A549 (cell line): ENCODE data around the gene NFIA.

Experiments
- CTCF ChIP-seq: fragments of >200 bp; sonication (Bioruptor Twin); formaldehyde crosslinking; IDR thresholded peaks from 3 replicates; pipeline ENCODE4 v1.5.1; 2016
- KDM5A ChIP-seq: fragments of 200-600 bp; sonication (generic); IDR thresholded peaks from 2 replicates; pipeline ENCODE4 v1.6.1; 2016; ENCODE audit warnings: antibody characterized with exemption, mild to moderate bottlenecking
- MAFK ChIP-seq: fragments of 450-650 bp; IDR thresholded peaks from 2 replicates; pipeline ENCODE4 v1.6.1; 2014; ENCODE audit not compliant: partially characterized antibody
- POLR2A ChIP-seq: IDR thresholded peaks from 2 replicates; pipeline ENCODE4 v1.6.1; 2012; ENCODE audit warnings: mild to moderate bottlenecking, low read length
- POLR2AphosphoS2 ChIP-seq: conservative IDR thresholded peaks from 2 replicates; pipeline ENCODE4 v1.6.1; 2012; ENCODE audit warnings: low read length, improper control_type of control experiment, inconsistent platforms
- TP53 ChIP-seq: fragments of 250-450 bp; sonication (Bioruptor Pico); IDR thresholded peaks from 2 replicates; pipeline ENCODE4 v1.5.0; 2021; ENCODE audit warnings: mild to moderate bottlenecking, moderate library complexity
- TF ChIP-seq, protein P1 (sequence below): fragments of >200 bp; sonication (Bioruptor Twin); formaldehyde crosslinking; IDR thresholded peaks from 3 replicates; pipeline ENCODE4 v1.6.1; 2016
- TF ChIP-seq, protein P2 (sequence below): fragments of 150-350 bp; IDR thresholded peaks from 2 replicates; pipeline ENCODE4 v1.6.1; 2014; ENCODE audit warnings: low read depth, mild to moderate bottlenecking, low read length

GRCh38 chr1:61160526-61160925 lies 78.2 kb downstream of the NFIA start:
- TF ChIP-seq, protein P1, sequence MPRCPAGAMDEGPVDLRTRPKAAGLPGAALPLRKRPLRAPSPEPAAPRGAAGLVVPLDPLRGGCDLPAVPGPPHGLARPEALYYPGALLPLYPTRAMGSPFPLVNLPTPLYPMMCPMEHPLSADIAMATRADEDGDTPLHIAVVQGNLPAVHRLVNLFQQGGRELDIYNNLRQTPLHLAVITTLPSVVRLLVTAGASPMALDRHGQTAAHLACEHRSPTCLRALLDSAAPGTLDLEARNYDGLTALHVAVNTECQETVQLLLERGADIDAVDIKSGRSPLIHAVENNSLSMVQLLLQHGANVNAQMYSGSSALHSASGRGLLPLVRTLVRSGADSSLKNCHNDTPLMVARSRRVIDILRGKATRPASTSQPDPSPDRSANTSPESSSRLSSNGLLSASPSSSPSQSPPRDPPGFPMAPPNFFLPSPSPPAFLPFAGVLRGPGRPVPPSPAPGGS, result no peak
- TF ChIP-seq CTCF, result no peak
- TF ChIP-seq MAFK, result no peak
- no peak for TF ChIP-seq TP53 (CRISPR knock-in tag)
- no peak for TF ChIP-seq POLR2A
- TF ChIP-seq KDM5A, result no peak
- TF ChIP-seq, protein P2, sequence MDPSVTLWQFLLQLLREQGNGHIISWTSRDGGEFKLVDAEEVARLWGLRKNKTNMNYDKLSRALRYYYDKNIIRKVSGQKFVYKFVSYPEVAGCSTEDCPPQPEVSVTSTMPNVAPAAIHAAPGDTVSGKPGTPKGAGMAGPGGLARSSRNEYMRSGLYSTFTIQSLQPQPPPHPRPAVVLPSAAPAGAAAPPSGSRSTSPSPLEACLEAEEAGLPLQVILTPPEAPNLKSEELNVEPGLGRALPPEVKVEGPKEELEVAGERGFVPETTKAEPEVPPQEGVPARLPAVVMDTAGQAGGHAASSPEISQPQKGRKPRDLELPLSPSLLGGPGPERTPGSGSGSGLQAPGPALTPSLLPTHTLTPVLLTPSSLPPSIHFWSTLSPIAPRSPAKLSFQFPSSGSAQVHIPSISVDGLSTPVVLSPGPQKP, result no peak
- TF ChIP-seq POLR2AphosphoS2, result no peak
